Spinal cord (tissue), 10 donors: ENCODE data around the gene PDE10A. TPM values are rescaled to one million over a fixed set of nuclear protein-coding genes. Genes with fewer than 3 reads are reported as not detected.

ENCODE experiments used
- DNase-seq, 6 donors: peaks; one replicate each; pipeline versions ENCODE4 v3.0.0 to v3.0.0-alpha.2; 2013 to 2015; ENCODE audit warnings: low spot score in 6 of 6, low read depth in 4 of 6
- H3K27ac ChIP-seq: one replicate; pipeline ENCODE4 v1.5.1; 2013; ENCODE audit warnings: low read depth, low read length, control low read depth
- H3K27me3 ChIP-seq: one replicate; pipeline ENCODE4 v1.6.1; 2013; ENCODE audit warnings: low read length; ENCODE audit not compliant: control insufficient read depth, insufficient read depth
- H3K36me3 ChIP-seq: one replicate; pipeline ENCODE4 v1.6.1; 2013; ENCODE audit warnings: low read length; ENCODE audit not compliant: control insufficient read depth, insufficient read depth
- H3K4me1 ChIP-seq: one replicate; pipeline ENCODE4 v1.6.1; 2013; ENCODE audit warnings: low read length; ENCODE audit not compliant: control insufficient read depth, insufficient read depth
- H3K4me3 ChIP-seq: one replicate; pipeline ENCODE4 v1.5.1; 2013; ENCODE audit warnings: low read depth, low read length, control low read depth
- H3K9me3 ChIP-seq: one replicate; pipeline ENCODE4 v1.6.1; 2013; ENCODE audit warnings: low read length; ENCODE audit not compliant: control insufficient read depth, insufficient read depth
- WGBS: methylation state at CpG from one replicate; pipeline ENCODE4 v1.1.5; 2013; ENCODE audit warnings: missing lambda C conversion rate; ENCODE audit not compliant: insufficient coverage; 5-methylcytosine and 5-hydroxymethylcytosine counted together
- polyA plus RNA-seq, 2 donors: library from polyadenylated mRNA; unstranded; fragments of 120-200 nt; gene quantifications; one replicate each; pipeline ENCODE4 v1.2.1, GENCODE V29; 2013; ENCODE audit not compliant: insufficient read length in 2 of 2
- total RNA-seq, 2 donors: library from RNA; depleted of rRNA in 1 of 2; stranded (reverse); fragments of 120-200 nt in 1 of 2; fragments of >200 nt in 1 of 2; gene quantifications; one replicate each; pipeline versions ENCODE4 v1.2.3 to v1.2.4, GENCODE V29; 2013 to 2014
- donor health status: healthy.

PDE10A gene
- total and polyA plus RNA-seq, 4 donors, result 10.9 to 28.2 (median 14.2) TPM

DNA sequence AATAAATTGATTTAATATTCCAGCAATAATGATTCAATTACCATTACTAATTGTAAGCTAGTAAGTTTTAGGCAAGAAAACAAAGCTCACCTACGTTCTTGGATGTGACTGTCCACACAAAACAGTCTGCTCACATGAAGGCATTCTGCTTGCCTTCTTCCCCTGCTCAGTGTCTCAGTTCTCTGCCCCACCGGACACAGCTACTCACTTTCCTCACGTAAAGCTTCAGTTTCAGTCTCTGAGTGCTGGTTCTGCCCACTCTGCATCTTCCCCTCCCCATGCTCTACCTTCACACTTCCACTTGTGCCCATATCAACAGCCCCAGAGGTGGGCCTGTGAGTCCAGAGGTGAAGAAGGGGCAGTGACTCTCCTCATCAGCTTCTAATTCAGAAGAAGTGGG is 279.7 kb downstream of the PDE10A start:
- WGBS, result 79% methylated on average over 2 of the region's 3 CpGs

DNA sequence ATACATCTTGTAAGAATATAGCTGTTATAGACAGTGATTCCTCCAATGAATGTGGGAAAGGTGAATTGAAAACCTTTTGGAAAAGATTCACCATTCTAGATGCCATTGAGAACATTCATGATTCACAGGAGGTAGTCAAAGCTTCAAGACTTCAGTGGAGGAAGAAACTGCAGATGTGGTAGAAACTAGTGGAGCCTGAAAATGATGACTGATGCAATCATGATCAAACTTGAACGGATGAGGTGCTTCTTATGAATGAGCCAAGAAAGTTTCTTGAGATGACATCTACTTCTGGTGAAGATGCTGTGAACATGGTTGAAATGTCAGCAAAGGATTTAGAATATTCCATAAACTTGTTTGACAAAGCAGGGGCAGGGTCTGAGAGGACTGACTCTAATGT is 286.9 kb downstream of the PDE10A start:
- no peaks in the 10 kb centered on the region for H3K27me3 ChIP-seq
- H3K9me3 ChIP-seq, result no peaks in the 10 kb centered on the region
- no peak overlapping the region for H3K27ac ChIP-seq
- no peaks in the 10 kb centered on the region for H3K4me1 ChIP-seq
- WGBS, result 90% methylated on average over 1 of the region's 1 CpG
- no peak for DNase-seq
- H3K4me3 ChIP-seq, result no peak overlapping the region
- no peaks in the 10 kb centered on the region for H3K36me3 ChIP-seq

More for the DNA sequence above, 279.7 kb downstream of the PDE10A start:
- H3K36me3 ChIP-seq, result no peaks in the 10 kb centered on the region
- DNase-seq, result no peak
- H3K9me3 ChIP-seq, result no peaks in the 10 kb centered on the region
- H3K27me3 ChIP-seq, result no peaks in the 10 kb centered on the region
- no peaks in the 10 kb centered on the region for H3K4me1 ChIP-seq
- H3K27ac ChIP-seq, result no peak overlapping the region
- no peak overlapping the region for H3K4me3 ChIP-seq

DNA sequence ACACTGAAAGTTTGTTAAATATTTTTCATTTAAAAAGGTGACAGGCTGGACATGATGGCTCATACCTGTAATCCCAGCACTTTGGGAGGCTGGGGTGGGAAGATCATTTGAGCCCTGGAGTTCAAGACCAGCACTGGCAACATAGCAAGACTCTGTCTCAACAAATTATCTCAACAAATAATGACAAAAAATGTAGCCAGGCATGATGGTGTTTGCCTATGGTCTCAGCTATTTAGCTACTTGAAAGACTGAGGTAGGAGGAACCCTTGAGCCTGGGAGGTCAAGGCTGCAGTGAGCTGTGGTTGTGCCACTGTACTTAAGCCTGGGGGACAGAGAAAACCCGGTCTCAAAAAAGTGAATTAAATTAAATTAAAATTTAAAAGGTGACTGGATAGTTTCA is 297.7 kb downstream of the PDE10A start:
- Histone ChIP-seq H3K27ac (no peak overlapping the region), H3K27me3 (no peaks in the 10 kb centered on the region), H3K4me1 (no peaks in the 10 kb centered on the region), H3K4me3 (no peak overlapping the region), H3K36me3 (no peaks in the 10 kb centered on the region), H3K9me3 (peaks cover 2% of the 10 kb centered on the region)
- WGBS, result no CpG with 5 or more reads among the region's 1 CpG
- no peak for DNase-seq

DNA sequence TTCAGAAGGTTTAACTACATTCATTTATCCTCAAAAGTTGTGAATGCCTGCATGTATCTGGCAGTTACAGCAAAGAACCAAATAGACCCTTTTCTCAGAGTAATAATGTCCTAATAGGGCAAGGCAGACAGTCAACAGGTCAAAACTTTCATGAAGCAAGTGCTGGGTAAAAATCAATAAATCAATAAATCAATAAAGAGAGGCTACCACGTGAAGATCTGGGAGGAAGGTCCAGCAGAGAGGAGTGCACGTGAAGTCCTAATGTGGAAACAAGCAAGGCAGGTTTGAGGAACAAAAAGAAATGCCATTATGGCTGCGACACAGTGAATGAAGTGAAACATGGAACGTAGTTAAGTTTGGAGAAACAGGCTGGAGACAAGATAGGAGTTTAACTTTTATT is 317.3 kb downstream of the PDE10A start:
- Histone ChIP-seq H3K27me3 (no peaks in the 10 kb centered on the region), H3K4me3 (no peak overlapping the region), H3K36me3 (no peaks in the 10 kb centered on the region), H3K27ac (no peak overlapping the region), H3K9me3 (peaks cover 3% of the 10 kb centered on the region), H3K4me1 (no peaks in the 10 kb centered on the region)
- no peak for DNase-seq
- 98% methylated on average over 3 of the region's 4 CpGs for WGBS

DNA sequence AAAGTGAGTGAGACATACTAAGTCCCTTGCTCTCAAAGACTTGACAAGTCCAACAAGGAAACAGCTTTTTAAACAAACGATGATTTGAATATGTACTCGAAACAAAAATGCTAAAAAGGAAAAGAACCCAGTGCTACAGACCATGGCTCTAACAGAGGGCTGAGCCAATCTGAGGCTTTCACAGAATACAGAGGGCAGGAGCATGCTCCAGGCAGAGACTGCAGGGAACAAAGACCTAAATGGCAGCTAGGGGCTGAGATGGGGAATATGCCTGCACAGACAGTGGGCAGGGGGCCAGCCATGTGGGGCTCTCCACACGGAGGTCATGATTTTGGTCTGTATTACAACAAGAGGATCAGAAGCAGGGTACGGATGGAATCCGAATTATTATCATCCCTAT is 322.5 kb downstream of the PDE10A start:
- 57% methylated on average over 1 of the region's 5 CpGs for WGBS
- H3K36me3 ChIP-seq, result peaks cover 3% of the 10 kb centered on the region
- H3K9me3 ChIP-seq, result no peaks in the 10 kb centered on the region
- H3K27ac ChIP-seq, result no peak overlapping the region
- no peaks in the 10 kb centered on the region for H3K4me1 ChIP-seq
- no peaks in the 10 kb centered on the region for H3K27me3 ChIP-seq
- DNase-seq, result peak in 1 of 6 donors; percentile 8
- H3K4me3 ChIP-seq, result no peak overlapping the region

DNA sequence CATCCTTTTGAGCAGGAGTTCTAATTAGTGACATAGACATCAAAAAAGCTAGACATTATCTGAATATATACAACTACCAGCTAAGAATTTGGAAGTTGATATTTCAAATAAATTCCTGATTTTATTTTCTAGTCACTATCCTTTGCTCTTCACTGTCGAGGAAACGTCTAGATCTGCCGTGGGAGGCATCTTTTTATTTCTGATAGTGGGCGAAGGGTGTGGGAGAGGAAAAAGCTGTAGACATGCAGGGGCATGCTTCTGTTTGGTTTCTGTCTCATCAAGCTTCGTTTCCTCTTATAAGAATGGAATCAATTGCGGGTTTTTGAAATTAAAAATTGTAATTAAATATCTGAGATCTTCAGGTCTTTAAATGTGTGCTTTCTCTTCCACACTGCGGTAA is 337.4 kb downstream of the PDE10A start:
- 90% methylated on average over 2 of the region's 7 CpGs for WGBS
- H3K4me3 ChIP-seq, result no peak overlapping the region

DNA sequence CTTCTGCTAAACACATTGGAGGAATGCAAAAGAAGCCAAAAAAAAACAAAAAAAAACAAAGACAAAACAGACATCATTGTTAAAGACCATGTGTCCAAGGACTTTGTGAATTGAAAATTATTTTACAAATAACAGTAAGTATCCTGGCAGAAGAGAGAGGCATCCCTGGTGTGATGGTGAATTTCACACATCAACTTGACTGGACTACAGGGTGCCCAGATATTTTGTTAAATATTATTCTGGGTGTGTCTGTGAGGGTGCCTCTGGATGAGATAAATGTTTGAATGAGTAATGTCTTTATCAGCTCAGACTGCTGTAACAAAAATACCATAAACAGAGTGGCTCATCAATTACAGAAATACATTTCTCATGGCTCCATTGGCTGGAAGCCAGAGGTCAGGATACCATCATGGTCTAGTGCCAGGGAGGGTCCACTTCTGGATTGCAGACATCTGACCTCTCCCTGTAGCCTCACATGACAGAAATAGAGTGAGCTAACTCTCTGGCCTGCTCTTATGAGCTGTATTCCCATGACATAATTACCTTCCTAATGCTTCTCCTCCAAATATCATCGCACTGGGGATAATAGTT is 341.4 kb downstream of the PDE10A start:
- peaks cover 10% of the 10 kb centered on the region for H3K9me3 ChIP-seq
- no peak overlapping the region for H3K27ac ChIP-seq
- H3K4me1 ChIP-seq, result no peaks in the 10 kb centered on the region
- no peaks in the 10 kb centered on the region for H3K36me3 ChIP-seq
- no peak for DNase-seq
- H3K4me3 ChIP-seq, result no peak overlapping the region
- H3K27me3 ChIP-seq, result no peaks in the 10 kb centered on the region
- WGBS, result 100% methylated on average over 1 of the region's 1 CpG

More for the DNA sequence above, 337.4 kb downstream of the PDE10A start:
- Histone ChIP-seq H3K27ac (no peak overlapping the region), H3K4me1 (no peaks in the 10 kb centered on the region), H3K36me3 (no peaks in the 10 kb centered on the region), H3K27me3 (no peaks in the 10 kb centered on the region), H3K9me3 (peaks cover 8% of the 10 kb centered on the region)
- DNase-seq, result no peak

DNA sequence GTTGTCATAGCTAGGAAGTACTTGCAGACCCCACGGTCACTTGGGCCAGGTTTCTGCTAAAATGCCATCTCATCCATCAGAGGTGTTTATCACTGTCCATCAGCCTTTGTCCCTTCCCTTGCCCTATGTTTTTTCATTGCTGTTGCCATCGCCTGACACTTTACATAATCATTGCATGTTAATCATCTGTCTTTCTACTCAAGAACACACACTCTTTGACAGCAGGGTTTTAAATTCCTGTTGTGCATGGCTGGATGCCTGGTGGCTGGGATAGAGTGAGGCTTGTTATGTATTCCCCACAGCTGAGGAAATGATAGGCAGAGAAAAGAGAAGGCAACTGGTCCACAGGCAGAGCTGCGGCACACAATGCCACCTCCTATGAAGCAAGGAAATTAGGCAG is 341.9 kb downstream of the PDE10A start:
- Histone ChIP-seq H3K27me3 (no peaks in the 10 kb centered on the region), H3K4me1 (no peaks in the 10 kb centered on the region), H3K27ac (no peak overlapping the region), H3K4me3 (no peak overlapping the region), H3K9me3 (peaks cover 10% of the 10 kb centered on the region), H3K36me3 (no peaks in the 10 kb centered on the region)
- 73% methylated on average over 1 of the region's 3 CpGs for WGBS
- DNase-seq, result no peak

DNA sequence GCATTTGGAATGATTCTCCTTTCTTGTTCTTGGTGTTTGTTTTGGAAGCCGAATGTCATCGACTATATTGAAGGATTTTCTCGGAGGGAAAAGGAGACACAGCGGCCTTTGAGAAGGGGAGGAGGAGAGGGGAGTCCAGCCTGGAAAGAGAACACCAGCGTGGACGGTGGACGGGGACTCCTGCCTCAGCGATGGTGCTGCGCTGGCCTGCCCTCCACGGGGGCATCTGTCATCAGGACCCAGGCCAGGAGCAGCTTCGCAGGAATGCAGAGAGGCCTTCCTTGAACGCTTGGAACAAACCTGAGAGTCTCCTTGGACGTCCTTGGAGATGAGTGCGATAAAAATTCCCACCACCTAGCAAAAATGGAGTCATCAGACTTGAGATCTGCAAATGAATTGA is 345.3 kb downstream of the PDE10A start:
- no peaks in the 10 kb centered on the region for H3K27me3 ChIP-seq
- no peaks in the 10 kb centered on the region for H3K36me3 ChIP-seq
- H3K9me3 ChIP-seq, result peaks cover 10% of the 10 kb centered on the region
- WGBS, result no CpG with 5 or more reads among the region's 14 CpGs
- no peak overlapping the region for H3K4me3 ChIP-seq
- H3K4me1 ChIP-seq, result no peaks in the 10 kb centered on the region
- DNase-seq, result no peak
- no peak overlapping the region for H3K27ac ChIP-seq

DNA sequence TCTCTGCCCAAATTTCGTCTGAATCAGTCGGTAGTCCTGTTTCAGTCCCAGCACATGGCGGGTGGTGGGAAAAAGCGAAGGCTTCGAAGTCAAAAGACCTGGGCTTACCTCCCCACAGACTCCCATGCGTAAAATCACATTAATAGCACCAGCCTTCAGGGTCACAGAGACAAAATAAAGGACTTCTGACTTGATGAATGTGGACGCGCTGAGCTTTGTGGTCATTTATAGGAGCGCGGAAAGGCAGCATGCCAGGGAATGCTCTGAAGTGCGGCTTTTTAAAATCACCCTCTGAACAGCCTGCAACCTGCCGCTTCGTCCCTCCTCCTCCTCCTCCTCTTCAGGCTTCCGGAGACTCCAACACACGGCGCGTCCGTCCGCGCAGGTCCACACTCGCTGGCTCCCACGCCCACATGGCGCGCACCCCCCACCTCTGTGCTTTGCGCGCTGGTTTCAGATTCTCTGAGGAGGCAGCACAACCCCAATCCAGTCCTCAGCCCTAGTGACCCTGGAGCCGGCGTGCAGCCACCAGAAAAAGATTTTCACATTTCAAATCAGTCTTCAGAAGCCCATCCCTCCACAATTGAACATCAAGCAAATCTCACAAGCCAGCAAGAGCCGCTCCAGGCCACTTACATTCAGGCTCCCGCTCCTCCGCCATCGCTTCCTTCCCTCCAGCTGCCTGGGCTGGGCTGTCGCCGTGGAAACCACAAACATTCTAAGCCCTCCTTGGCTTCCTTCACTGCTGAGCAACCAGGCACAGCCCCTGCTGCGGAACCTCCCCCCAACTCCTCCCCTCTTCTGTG is 353.9 kb downstream of the PDE10A start, which contains the start of gene C6orf118:
TSS of gene C6orf118 (minus strand) at position 680 of the 806 bp plus-strand sequence. CDS start at position 661, 19 bp downstream.
- peaks cover 18% of the 10 kb centered on the region for H3K4me1 ChIP-seq
- H3K36me3 ChIP-seq, result no peaks in the 10 kb centered on the region
- no peaks in the 10 kb centered on the region for H3K27me3 ChIP-seq
- no peak within 1 kb of the TSS for H3K27ac ChIP-seq
- peak within 1 kb of the TSS; percentile 62 for H3K4me3 ChIP-seq
- DNase-seq, result peak; percentile 77 to 97 (median 86)
- WGBS, result under 1% methylated on average over 29 of the region's 35 CpGs
- H3K9me3 ChIP-seq, result no peaks in the 10 kb centered on the region
